Upper lobe of left lung (tissue), 6 donors: ENCODE data around the gene RAD23B. TPM values are rescaled to one million over a fixed set of nuclear protein-coding genes. Genes with fewer than 3 reads are reported as not detected.
A peak's percentile ranks its signal among the peaks of the same experiment; 100 is the strongest.

ENCODE experiments used
- ATAC-seq, 2 donors: fragments of 200-7000 bp; cut with Tn5 transposase; one replicate each; pipeline ENCODE4 v1.9.1; 2022; ENCODE audit warnings: mild to moderate bottlenecking in 2 of 2, moderate library complexity in 2 of 2; ENCODE audit not compliant: low FRiP score in 2 of 2
- DNase-seq, 2 donors: peaks; one replicate each; pipeline ENCODE4 v3.0.0-alpha.2; 2019 to 2020
- H3K27ac ChIP-seq, 4 donors: fragments of 200-600 bp; sonication (generic); one replicate each; pipeline ENCODE4 v1.5.1; 2016 to 2019
- H3K27me3 ChIP-seq, 4 donors: fragments of 200-600 bp; sonication (generic); one replicate each; pipeline ENCODE4 v1.5.1; 2017 to 2019
- H3K36me3 ChIP-seq, 4 donors: fragments of 200-600 bp; sonication (generic); one replicate each; pipeline ENCODE4 v1.5.1; 2016 to 2019
- H3K4me1 ChIP-seq, 4 donors: fragments of 200-600 bp; sonication (generic); one replicate each; pipeline ENCODE4 v1.5.1; 2018 to 2019
- H3K4me3 ChIP-seq, 4 donors: fragments of 200-600 bp; sonication (generic); one replicate each; pipeline ENCODE4 v1.5.1; 2017 to 2019; ENCODE audit warnings: mild to moderate bottlenecking in 2 of 4, moderate library complexity in 1 of 4
- H3K9me3 ChIP-seq, 4 donors: fragments of 200-600 bp; sonication (generic); one replicate each; pipeline ENCODE4 v1.5.1; 2018 to 2019
- CTCF ChIP-seq, 6 experiments: fragments of 450-650 bp in 4 of 6; fragments of 200-600 bp in 2 of 6; sonication (generic) in 2 of 6; IDR thresholded peaks; one replicate each; pipeline ENCODE4 v1.5.1; 2016 to 2019; ENCODE audit warnings: antibody characterized with exemption in 6 of 6
- EP300 ChIP-seq, 4 donors: sonication (generic); formaldehyde crosslinking; IDR thresholded peaks; one replicate each; pipeline ENCODE4 v1.5.1; 2017; ENCODE audit warnings: antibody characterized with exemption in 4 of 4, control low read depth in 2 of 4
- POLR2A ChIP-seq, 4 donors: fragments of 450-650 bp; IDR thresholded peaks; one replicate each; pipeline ENCODE4 v1.5.1; 2016 to 2017; ENCODE audit warnings: antibody characterized with exemption in 4 of 4, mild to moderate bottlenecking in 2 of 4
- POLR2AphosphoS5 ChIP-seq, 2 donors: sonication (generic); formaldehyde crosslinking; IDR thresholded peaks; one replicate each; pipeline ENCODE4 v1.5.1; 2017; ENCODE audit warnings: antibody characterized with exemption in 2 of 2
- WGBS, 2 donors: methylation state at CpG; one replicate each; pipeline ENCODE4 v1.1.5; 2017 to 2018; 5-methylcytosine and 5-hydroxymethylcytosine counted together
- total RNA-seq, 6 donors: library from RNA; depleted of rRNA in 4 of 6; stranded (reverse); fragments of >200 nt in 4 of 6; gene quantifications; one replicate each; pipeline versions ENCODE4 v1.1.0 to v1.2.1, GENCODE V29; 2016 to 2021
- donor health status: DM: no; HTN: no; CAD: no; lungs with moderate emphysema.
- donor health status: DM: no; HTN: yes; CAD: no; lungs with severe emphysema.

RAD23B gene
- total RNA-seq, 6 donors from 2014 or later: 33.5 to 107 (median 73.1) TPM

GRCh38 chr9:107281922-107282667 is 984 bp upstream of the RAD23B start:
- DNase-seq: no peak
- ATAC-seq: no peak
- peaks cover 26 to 35% (median 28%) of the 10 kb centered on the region in 4 donors for H3K4me1 ChIP-seq
- H3K27me3 ChIP-seq: no peaks in the 10 kb centered on the region
- peak overlapping the region; percentile 77 to 100 (median 94) for H3K27ac ChIP-seq
- no peaks in the 10 kb centered on the region for H3K9me3 ChIP-seq
- H3K4me3 ChIP-seq: peak overlapping the region; percentile 43 to 97 (median 94)
- H3K36me3 ChIP-seq: no peaks in the 10 kb centered on the region
- TF ChIP-seq POLR2AphosphoS5 (IDR thresholded peaks at IDR 0.05) (no peak), CTCF (IDR thresholded peaks at IDR 0.05) (no peak), EP300 (IDR thresholded peaks at IDR 0.05) (no peak), POLR2A (IDR thresholded peaks at IDR 0.05) (no peak)
- 25 to 26% methylated on average over 13 of the region's 13 CpGs for WGBS, 2 donors

- DNase-seq (peak; percentile 89 to 92), ATAC-seq (peak; percentile 64 to 67)
- peak overlapping the region; percentile 97 to 100 (median 100) for H3K27ac ChIP-seq
- H3K27me3 ChIP-seq: no peaks in the 10 kb centered on the region
- peak in 1 of 4 donors; percentile 18 for TF ChIP-seq EP300 (IDR thresholded peaks at IDR 0.05)
- TF ChIP-seq POLR2A (IDR thresholded peaks at IDR 0.05): no peak
- TF ChIP-seq CTCF (IDR thresholded peaks at IDR 0.05): peak in 1 of 6 experiments; percentile 43
- TF ChIP-seq POLR2AphosphoS5 (IDR thresholded peaks at IDR 0.05): peak; percentile 14 to 45
- H3K4me3 ChIP-seq: peak overlapping the region; percentile 80 to 97 (median 94)
- H3K9me3 ChIP-seq: no peaks in the 10 kb centered on the region
- H3K36me3 ChIP-seq: no peaks in the 10 kb centered on the region
- WGBS, 2 donors: 0% methylated on average over 25 to 31 of the region's 55 CpGs
- peaks cover 31 to 50% (median 40%) of the 10 kb centered on the region in 4 donors for H3K4me1 ChIP-seq
These were observed 841 bp downstream of the RAD23B start for GRCh38 chr9:107283623-107284616.

GRCh38 chr9:107284636-107285035 is 1.6 kb downstream of the RAD23B start:
- H3K4me3 ChIP-seq: peak overlapping the region; percentile 80 to 97 (median 94)
- peaks cover 36 to 55% (median 42%) of the 10 kb centered on the region in 4 donors for H3K4me1 ChIP-seq
- H3K27ac ChIP-seq: peak overlapping the region; percentile 97 to 100 (median 100)
- 3 to 6% methylated on average over 6 of the region's 6 CpGs for WGBS, 2 donors
- no peaks in the 10 kb centered on the region for H3K27me3 ChIP-seq
- H3K36me3 ChIP-seq: no peaks in the 10 kb centered on the region
- H3K9me3 ChIP-seq: no peaks in the 10 kb centered on the region
- TF ChIP-seq POLR2AphosphoS5 (IDR thresholded peaks at IDR 0.05): no peak
- no peak for TF ChIP-seq POLR2A (IDR thresholded peaks at IDR 0.05)
- TF ChIP-seq CTCF (IDR thresholded peaks at IDR 0.05): no peak
- no peak for TF ChIP-seq EP300 (IDR thresholded peaks at IDR 0.05)
- no peak for ATAC-seq
- no peak for DNase-seq

- 16 to 17% methylated on average over 6 of the region's 6 CpGs for WGBS, 2 donors
- ATAC-seq (no peak), DNase-seq (no peak)
- H3K9me3 ChIP-seq: no peaks in the 10 kb centered on the region
- peak overlapping the region in 1 of 4 donors; percentile 100 for H3K27ac ChIP-seq
- H3K4me1 ChIP-seq: peaks cover 43 to 61% (median 48%) of the 10 kb centered on the region in 4 donors
- H3K27me3 ChIP-seq: no peaks in the 10 kb centered on the region
- H3K4me3 ChIP-seq: peak overlapping the region in 3 of 4 donors; percentile 92 to 97 (median 97)
- no peaks in the 10 kb centered on the region for H3K36me3 ChIP-seq
- TF ChIP-seq CTCF (IDR thresholded peaks at IDR 0.05): no peak
- TF ChIP-seq EP300 (IDR thresholded peaks at IDR 0.05): no peak
- no peak for TF ChIP-seq POLR2A (IDR thresholded peaks at IDR 0.05)
- TF ChIP-seq POLR2AphosphoS5 (IDR thresholded peaks at IDR 0.05): no peak
These were observed 2.2 kb downstream of the RAD23B start for GRCh38 chr9:107285286-107285685.
